Suprapubic skin (tissue), 4 donors: ENCODE results near the gene TSPEAR.

ENCODE experiments used
- POLR2A ChIP-seq, 2 donors: fragments of 450-650 bp; IDR thresholded peaks; one replicate each; pipeline ENCODE4 v1.6.1; 2017; ENCODE audit warnings: antibody characterized with exemption in 2 of 2, mild to moderate bottlenecking in 2 of 2, moderate library complexity in 2 of 2
- POLR2AphosphoS5 ChIP-seq, 3 donors: sonication (generic); formaldehyde crosslinking; IDR thresholded peaks; one replicate each; pipeline ENCODE4 v1.6.1; 2017; ENCODE audit warnings: antibody characterized with exemption in 3 of 3
- TF ChIP-seq, protein P1 (sequence below), 2 donors: fragments of 200-600 bp in 1 of 2; fragments of 450-650 bp in 1 of 2; sonication (generic) in 1 of 2; IDR thresholded peaks; one replicate each; pipeline ENCODE4 v1.5.1; 2016 to 2019; ENCODE audit warnings: antibody characterized with exemption in 2 of 2, mild to moderate bottlenecking in 1 of 2, moderate library complexity in 1 of 2

DNA sequence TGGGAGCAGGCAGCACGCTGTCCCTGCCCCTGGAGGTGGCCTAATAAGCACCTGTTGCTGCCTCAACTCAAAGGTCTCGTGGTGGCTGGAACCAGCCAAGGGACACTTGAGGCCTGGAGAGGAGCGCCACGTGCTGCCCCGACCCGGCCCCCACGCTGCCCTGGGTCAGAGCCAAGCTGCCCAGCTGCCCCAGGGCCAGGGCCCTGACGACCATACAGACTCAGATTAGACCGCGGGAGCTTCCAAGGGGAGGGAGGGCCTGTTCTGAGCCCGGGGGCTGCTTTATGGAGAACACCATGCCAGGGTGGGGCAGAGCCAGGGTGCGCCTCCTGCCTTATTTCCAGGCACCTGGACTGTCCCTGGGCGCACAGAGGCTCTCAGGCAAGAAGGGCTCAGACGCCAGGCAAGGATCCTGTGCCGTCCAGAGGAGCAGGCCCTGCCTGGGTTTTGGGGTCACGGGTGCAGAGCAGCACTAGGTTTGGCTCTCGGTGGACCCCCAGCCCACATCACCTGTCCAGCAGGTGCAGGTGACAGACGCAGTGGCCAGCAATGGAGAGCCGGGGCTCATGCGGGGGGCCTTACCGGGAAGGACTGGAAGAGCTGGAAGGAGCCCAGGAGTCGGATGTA is 190.0 kb downstream of the TSPEAR start:
- TF ChIP-seq, protein P1, sequence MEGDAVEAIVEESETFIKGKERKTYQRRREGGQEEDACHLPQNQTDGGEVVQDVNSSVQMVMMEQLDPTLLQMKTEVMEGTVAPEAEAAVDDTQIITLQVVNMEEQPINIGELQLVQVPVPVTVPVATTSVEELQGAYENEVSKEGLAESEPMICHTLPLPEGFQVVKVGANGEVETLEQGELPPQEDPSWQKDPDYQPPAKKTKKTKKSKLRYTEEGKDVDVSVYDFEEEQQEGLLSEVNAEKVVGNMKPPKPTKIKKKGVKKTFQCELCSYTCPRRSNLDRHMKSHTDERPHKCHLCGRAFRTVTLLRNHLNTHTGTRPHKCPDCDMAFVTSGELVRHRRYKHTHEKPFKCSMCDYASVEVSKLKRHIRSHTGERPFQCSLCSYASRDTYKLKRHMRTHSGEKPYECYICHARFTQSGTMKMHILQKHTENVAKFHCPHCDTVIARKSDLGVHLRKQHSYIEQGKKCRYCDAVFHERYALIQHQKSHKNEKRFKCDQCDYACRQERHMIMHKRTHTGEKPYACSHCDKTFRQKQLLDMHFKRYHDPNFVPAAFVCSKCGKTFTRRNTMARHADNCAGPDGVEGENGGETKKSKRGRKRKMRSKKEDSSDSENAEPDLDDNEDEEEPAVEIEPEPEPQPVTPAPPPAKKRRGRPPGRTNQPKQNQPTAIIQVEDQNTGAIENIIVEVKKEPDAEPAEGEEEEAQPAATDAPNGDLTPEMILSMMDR (IDR thresholded peaks at IDR 0.05): no peak
- TF ChIP-seq POLR2A (IDR thresholded peaks at IDR 0.05): no peak
- TF ChIP-seq POLR2AphosphoS5 (IDR thresholded peaks at IDR 0.05): no peak
